Left lung (tissue), 10 donors: Measurements from ENCODE around the gene TLCD3B. TPM values are rescaled to one million over a fixed set of nuclear protein-coding genes. Genes with fewer than 3 reads are reported as not detected.

Experiments used
- ATAC-seq: fragments of 200-7000 bp; cut with Tn5 transposase; one replicate; pipeline ENCODE4 v1.9.1; 2020; ENCODE audit warnings: moderate library complexity
- DNase-seq, 4 donors: peaks; one replicate each; pipeline ENCODE4 v3.0.0-alpha.2; 2013 to 2020
- H3K27ac ChIP-seq, 2 donors: fragments of 200-600 bp; sonication (generic) in 1 of 2; one replicate each; pipeline versions ENCODE4 v1.5.0 to v1.8.0; 2020 to 2021
- H3K27me3 ChIP-seq, 2 donors: fragments of 200-600 bp; sonication (generic) in 1 of 2; one replicate each; pipeline versions ENCODE4 v1.5.0 to v1.8.0; 2020 to 2021
- H3K36me3 ChIP-seq, 2 donors: fragments of 200-600 bp; sonication (generic) in 1 of 2; one replicate each; pipeline versions ENCODE4 v1.5.0 to v1.8.0; 2020 to 2021
- H3K4me1 ChIP-seq, 2 donors: fragments of 200-600 bp; one replicate each; pipeline ENCODE4 v1.8.0; 2021
- H3K4me3 ChIP-seq, 2 donors: fragments of 200-600 bp; sonication (generic) in 1 of 2; one replicate each; pipeline versions ENCODE4 v1.5.0 to v1.8.0; 2020 to 2021; ENCODE audit warnings: mild to moderate bottlenecking in 1 of 2
- H3K9me3 ChIP-seq, 2 donors: fragments of 200-600 bp; sonication (generic) in 1 of 2; one replicate each; pipeline versions ENCODE4 v1.5.0 to v1.8.0; 2020 to 2021
- intact Hi-C, 2 donors: fragments of 100-400 bp; cut with DNase I; formaldehyde crosslinking; loops; one replicate each; pipeline versions ENCODE4 v1.11.2 to v1.14.2; 2022
- polyA plus RNA-seq, 6 donors: library from polyadenylated mRNA; unstranded; fragments of 120-200 nt; gene quantifications; one replicate each; pipeline ENCODE4 v1.2.1, GENCODE V29; 2013; ENCODE audit not compliant: insufficient read length in 6 of 6
- total RNA-seq, 2 donors: library from RNA; stranded (reverse); fragmentation: NEBNext Ultra II Directional; extraction: Animal tissue kit (Norgen Biotek cat#: 25700); gene quantifications; one replicate each; pipeline ENCODE4 v1.2.1, GENCODE V29; 2021
- TF ChIP-seq, protein P1 (sequence below), 2 donors: fragments of 200-600 bp; sonication (generic) in 1 of 2; IDR thresholded peaks; one replicate each; pipeline versions ENCODE4 v1.5.0 to v1.8.0; 2021; ENCODE audit warnings: antibody characterized with exemption in 2 of 2
- donor health status: DM: no; HTN: yes; CAD: no.
- donor health status: DM: no; HTN: no; CAD: no.

The TLCD3B gene
- total and polyA plus RNA-seq, 8 donors: 0.28 to 1.4 (median 0.85) TPM; not detected in 1

DNA sequence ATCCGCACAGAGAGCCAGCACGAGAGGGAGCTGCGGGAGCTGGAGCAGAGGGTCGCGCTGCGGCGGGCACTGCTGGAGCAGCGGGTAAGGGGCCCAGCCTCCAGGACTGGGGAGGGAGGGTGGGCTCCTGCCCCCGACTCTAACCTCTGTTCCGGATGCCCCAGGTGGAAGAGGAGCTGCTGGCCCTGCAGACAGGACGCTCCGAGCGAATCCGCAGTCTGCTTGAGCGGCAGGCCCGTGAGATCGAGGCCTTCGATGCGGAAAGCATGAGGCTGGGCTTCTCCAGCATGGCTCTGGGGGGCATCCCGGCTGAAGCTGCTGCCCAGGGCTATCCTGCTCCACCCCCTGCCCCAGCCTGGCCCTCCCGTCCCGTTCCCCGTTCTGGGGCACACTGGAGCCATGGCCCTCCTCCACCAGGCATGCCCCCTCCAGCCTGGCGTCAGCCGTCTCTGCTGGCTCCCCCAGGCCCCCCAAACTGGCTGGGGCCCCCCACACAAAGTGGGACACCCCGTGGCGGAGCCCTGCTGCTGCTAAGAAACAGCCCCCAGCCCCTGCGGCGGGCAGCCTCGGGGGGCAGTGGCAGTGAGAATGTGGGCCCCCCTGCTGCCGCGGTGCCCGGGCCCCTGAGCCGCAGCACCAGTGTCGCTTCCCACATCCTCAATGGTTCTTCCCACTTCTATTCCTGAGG lies 40.0 kb downstream of the TLCD3B start:
- Histone ChIP-seq H3K27me3 (no peaks in the 10 kb centered on the region), H3K36me3 (peaks cover under 1 to 80% of the 10 kb centered on the region in 2 donors), H3K9me3 (no peaks in the 10 kb centered on the region), H3K4me1 (peaks cover 17 to 49% of the 10 kb centered on the region in 2 donors), H3K4me3 (no peak overlapping the region), H3K27ac (peak overlapping the region; percentile 59 to 67)
- ATAC-seq (no peak), DNase-seq (peak in 1 of 4 donors; percentile 70)
- intact Hi-C loops: no loop called here
- TF ChIP-seq, protein P1, sequence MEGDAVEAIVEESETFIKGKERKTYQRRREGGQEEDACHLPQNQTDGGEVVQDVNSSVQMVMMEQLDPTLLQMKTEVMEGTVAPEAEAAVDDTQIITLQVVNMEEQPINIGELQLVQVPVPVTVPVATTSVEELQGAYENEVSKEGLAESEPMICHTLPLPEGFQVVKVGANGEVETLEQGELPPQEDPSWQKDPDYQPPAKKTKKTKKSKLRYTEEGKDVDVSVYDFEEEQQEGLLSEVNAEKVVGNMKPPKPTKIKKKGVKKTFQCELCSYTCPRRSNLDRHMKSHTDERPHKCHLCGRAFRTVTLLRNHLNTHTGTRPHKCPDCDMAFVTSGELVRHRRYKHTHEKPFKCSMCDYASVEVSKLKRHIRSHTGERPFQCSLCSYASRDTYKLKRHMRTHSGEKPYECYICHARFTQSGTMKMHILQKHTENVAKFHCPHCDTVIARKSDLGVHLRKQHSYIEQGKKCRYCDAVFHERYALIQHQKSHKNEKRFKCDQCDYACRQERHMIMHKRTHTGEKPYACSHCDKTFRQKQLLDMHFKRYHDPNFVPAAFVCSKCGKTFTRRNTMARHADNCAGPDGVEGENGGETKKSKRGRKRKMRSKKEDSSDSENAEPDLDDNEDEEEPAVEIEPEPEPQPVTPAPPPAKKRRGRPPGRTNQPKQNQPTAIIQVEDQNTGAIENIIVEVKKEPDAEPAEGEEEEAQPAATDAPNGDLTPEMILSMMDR (IDR thresholded peaks at IDR 0.05): no peak

DNA sequence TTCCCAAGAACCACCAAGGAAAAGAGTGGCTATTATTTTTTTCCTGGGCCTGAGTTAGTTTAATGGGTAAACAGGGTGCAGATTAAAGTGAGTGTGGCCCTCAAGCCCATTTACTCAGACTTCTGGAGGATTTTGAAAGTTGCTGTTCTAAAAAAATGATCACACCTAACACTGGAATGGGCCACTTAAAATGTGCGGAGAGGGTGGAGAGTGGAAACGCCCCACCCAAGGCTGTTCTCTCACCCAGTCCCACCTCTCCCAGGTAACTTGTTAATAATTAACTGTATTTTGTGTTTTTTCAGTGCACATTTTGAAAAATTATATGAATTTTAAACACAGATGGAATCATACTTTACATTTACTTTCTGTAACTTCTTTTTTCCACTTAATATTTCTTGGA lies 41.0 kb downstream of the TLCD3B start:
- intact Hi-C loops: no loop called here
- no peaks in the 10 kb centered on the region for H3K9me3 ChIP-seq
- peak overlapping the region; percentile 59 to 72 for H3K27ac ChIP-seq
- H3K4me1 ChIP-seq: peaks cover 17 to 52% of the 10 kb centered on the region in 2 donors
- TF ChIP-seq, protein P1 (IDR thresholded peaks at IDR 0.05): no peak
- DNase-seq: peak in 1 of 4 donors; percentile 47
- no peak overlapping the region for H3K4me3 ChIP-seq
- H3K27me3 ChIP-seq: no peaks in the 10 kb centered on the region
- ATAC-seq: peak; percentile 70
- peaks cover 11 to 90% of the 10 kb centered on the region in 2 donors for H3K36me3 ChIP-seq

DNA sequence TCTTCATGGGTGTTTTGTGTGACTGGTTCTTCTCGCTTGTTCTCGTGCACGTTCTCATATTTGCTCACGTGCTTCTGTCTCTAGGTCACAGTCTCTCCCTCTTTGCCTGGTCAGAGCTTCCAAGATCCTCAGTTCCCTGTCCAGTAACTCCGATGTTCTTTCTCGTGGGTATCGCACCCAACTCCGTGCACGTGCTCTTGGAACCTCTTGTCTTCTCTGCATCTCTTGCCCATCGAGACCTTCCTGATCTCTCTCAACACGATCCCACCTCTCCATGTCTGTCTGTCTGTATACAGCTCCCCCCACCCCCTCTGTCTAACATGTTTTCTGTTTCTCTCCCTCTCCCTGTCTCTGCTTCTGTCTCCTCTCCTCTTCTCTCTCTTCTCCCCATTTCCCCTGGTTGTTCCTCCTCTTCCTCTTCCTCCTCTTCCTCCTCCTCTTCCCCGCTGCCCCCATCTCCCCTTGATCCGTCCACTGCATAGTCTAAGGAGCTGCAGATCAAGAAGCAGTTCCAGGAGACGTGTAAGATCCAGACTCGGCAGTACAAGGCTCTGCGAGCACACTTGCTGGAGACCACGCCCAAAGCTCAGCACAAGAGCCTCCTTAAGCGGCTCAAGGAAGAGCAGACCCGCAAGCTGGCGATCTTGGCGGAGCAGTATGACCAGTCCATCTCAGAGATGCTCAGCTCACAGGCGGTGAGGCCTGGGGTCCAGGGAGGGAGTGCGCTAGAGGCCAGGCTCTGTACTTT lies 41.8 kb downstream of the TLCD3B start:
- peaks cover 13 to 44% of the 10 kb centered on the region in 2 donors for H3K4me1 ChIP-seq
- intact Hi-C loops: no loop called here
- H3K9me3 ChIP-seq: no peaks in the 10 kb centered on the region
- TF ChIP-seq, protein P1 (IDR thresholded peaks at IDR 0.05): no peak
- H3K36me3 ChIP-seq: peaks cover 12 to 98% of the 10 kb centered on the region in 2 donors
- DNase-seq (peak in 3 of 4 donors; percentile 42 to 80 (median 75)), ATAC-seq (peak; percentile 79)
- H3K27me3 ChIP-seq: no peaks in the 10 kb centered on the region
- peak overlapping the region; percentile 59 to 72 for H3K27ac ChIP-seq
- H3K4me3 ChIP-seq: no peak overlapping the region

DNA sequence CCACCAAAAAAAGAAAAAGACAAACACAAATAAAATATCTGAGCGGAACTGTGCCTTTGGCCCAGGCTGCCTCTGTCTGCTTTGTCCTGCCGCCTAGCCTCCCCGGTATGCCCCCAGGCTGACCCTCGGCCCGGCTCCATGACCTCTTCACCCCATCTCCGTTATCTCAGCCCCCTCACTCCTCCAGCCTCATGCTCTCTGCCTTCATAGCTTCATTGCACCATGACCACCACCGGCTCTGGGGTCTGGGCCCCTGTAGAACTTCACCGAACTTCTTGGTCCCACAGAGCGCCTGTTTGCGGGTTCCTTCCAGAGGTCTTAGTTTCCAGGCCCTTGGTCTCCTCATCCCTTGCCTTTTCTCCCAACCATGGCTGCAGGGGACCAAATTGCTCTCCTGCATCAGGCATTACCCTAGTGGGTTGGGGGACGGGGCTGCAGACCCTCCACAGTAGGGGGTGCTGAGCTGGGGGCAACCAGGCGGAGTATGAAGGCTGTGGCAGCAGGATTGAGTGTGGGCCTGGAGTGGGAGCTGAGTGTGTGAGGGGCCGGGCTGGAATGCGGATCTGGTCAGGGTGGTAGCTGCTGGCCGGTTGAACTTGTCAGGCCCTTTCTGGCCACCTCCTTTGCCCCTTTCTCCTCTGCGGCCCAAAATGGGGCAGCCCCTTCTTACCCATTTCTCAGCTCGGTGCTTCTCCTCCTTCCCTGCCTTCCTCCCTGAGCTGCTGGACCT lies 42.6 kb downstream of the TLCD3B start:
- Histone ChIP-seq H3K4me3 (no peak overlapping the region), H3K4me1 (peaks cover 16 to 37% of the 10 kb centered on the region in 2 donors), H3K27ac (peak overlapping the region; percentile 59 to 72), H3K9me3 (no peaks in the 10 kb centered on the region), H3K36me3 (peaks cover 12 to 100% of the 10 kb centered on the region in 2 donors), H3K27me3 (no peaks in the 10 kb centered on the region)
- intact Hi-C loops: no loop called here
- ATAC-seq: peak; percentile 6
- TF ChIP-seq, protein P1 (IDR thresholded peaks at IDR 0.05): no peak
- DNase-seq: peak in 1 of 4 donors; percentile 58
